GM23248 (cell line): ENCODE measurements around the gene AKAP12.

Experiments used
- EZH2 ChIP-seq: fragments of 200-600 bp; sonication (generic); IDR thresholded peaks from 2 replicates; pipeline ENCODE4 v1.6.1; 2018; ENCODE audit warnings: antibody characterized with exemption, mild to moderate bottlenecking; ENCODE audit not compliant: insufficient read depth, poor library complexity, severe bottlenecking
- EZH2phosphoT487 ChIP-seq: fragments of 200-600 bp; sonication (generic); IDR thresholded peaks from 2 replicates; pipeline ENCODE4 v1.6.1; 2018; ENCODE audit warnings: antibody characterized with exemption, moderate library complexity, mild to moderate bottlenecking, low read depth; ENCODE audit not compliant: insufficient read depth

DNA sequence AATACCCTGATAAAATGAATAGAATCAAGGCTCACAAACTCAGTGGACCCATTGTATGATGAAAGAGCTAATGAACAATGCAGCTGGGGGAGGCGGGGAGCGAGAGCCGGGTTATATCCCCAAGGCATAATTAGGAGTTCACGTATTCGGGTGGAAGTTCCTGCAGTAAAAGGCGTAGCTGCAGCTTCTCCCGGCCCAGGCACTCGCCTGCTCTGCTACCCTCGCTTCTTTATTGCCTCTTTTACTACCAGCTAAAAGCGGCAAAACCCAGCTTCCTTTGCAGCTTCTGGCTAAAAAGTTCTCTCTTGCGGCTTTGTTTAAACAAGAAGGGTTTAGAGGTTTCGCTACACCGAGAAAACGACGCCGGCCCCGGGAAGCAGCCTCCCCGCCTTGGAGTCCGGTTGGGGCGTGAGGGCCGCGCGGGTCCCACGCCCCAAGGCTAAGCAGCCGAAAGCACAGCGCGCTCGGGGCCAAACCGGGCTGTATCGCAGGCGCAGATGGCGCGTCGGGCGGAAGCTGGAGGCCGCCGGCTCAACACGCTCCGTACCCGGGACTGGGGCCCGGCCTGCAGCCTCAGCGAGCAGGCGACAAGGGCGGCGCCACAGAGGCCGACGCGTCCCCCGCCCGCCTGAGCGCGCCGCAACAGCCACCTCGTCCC lies 150.0 kb downstream of the AKAP12 start:
- TF ChIP-seq EZH2 (no peak), EZH2phosphoT487 (no peak)
